ENCODE results near the gene ZNF511. TPM values are rescaled to one million over a fixed set of nuclear protein-coding genes. Genes with fewer than 3 reads are reported as not detected.

The ZNF511 gene
- total RNA-seq, 1 experiment from 2014 or later, result 89.4 TPM

DNA sequence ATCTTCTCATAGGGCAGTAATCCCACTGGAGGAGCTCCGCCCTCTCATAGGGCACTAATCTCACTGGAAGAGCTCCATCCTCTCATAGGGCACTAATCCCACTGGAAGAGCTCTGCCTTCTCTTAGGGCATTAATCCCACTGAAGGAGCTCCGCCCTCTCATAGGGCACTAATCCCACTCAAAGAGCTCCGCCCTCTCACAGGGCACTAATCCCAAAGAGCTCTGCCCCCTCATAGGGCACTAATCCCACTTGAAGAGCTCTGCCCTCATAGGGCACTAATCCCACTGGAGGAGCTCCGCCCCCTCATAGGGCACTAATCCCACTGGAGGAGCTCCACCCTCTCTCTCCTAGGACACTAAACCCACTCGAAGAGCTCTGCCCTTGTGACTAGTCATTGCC lies 52.5 kb downstream of the ZNF511 start:
- Histone ChIP-seq H3K9ac (ENCODE audit: extremely low read depth, insufficient read length, low read length) (no peak overlapping the region), H3K4ac (ENCODE audit: low read depth, low read length) (no peak overlapping the region), H3K4me2 (ENCODE audit: insufficient read depth, insufficient read length, low read length) (no peak overlapping the region), H3K4me1 (ENCODE audit: insufficient read depth, low read length) (no peaks in the 10 kb centered on the region), H3K23ac (ENCODE audit: insufficient read length, low read depth, low read length) (no peak overlapping the region), H3K14ac (ENCODE audit: insufficient read depth, low read length) (no peak overlapping the region), H2BK15ac (ENCODE audit: low read depth, low read length) (no peak overlapping the region), H3K79me1 (ENCODE audit: insufficient read depth, low read depth, low read length, poor library complexity, severe bottlenecking) (no peaks in the 10 kb centered on the region), H3K56ac (ENCODE audit: insufficient read length, low read depth, low read length) (no peak overlapping the region), H2BK120ac (ENCODE audit: low read depth, low read length, poor library complexity, severe bottlenecking) (no peak overlapping the region), H2BK12ac (ENCODE audit: insufficient read length, low read depth, low read length) (no peak overlapping the region), H2BK5ac (ENCODE audit: insufficient read length, low read length) (no peak overlapping the region), H2BK20ac (ENCODE audit: low read depth, low read length, poor library complexity, severe bottlenecking) (no peak overlapping the region), H3K9me3 (ENCODE audit: control insufficient read depth, low read depth, low read length) (no peaks in the 10 kb centered on the region), H3K23me2 (ENCODE audit: insufficient read length, low read depth, low read length, poor library complexity, severe bottlenecking) (no peaks in the 10 kb centered on the region), H3K27ac (ENCODE audit: insufficient read length, low read depth, low read length) (no peak overlapping the region), H3K79me2 (ENCODE audit: insufficient read depth, low read length) (no peaks in the 10 kb centered on the region), H4K8ac (replicated peaks; ENCODE audit: insufficient read length, low read depth, low read length) (no peak overlapping the region), H3K27me3 (ENCODE audit: insufficient read depth, low read length) (no peaks in the 10 kb centered on the region; the same call in 1 of the 2 replicates), H2AFZ (ENCODE audit: low read length) (no peak overlapping the region), H4K20me1 (ENCODE audit: control insufficient read depth, insufficient read depth, insufficient read length) (no peaks in the 10 kb centered on the region), H2AK5ac (ENCODE audit: insufficient read length, low read length) (no peak overlapping the region), H3T11ph (ENCODE audit: low read length) (no peak overlapping the region), H3K18ac (ENCODE audit: insufficient read length, low read depth, low read length) (no peak overlapping the region), H4K5ac (ENCODE audit: insufficient read length, low read depth, low read length) (no peak overlapping the region), H4K91ac (ENCODE audit: insufficient read length, low read depth, low read length) (no peak overlapping the region)
- no peak overlapping the region; a peak in 1 of 5 replicates for H3K4me3 Mint-ChIP-seq
- peaks cover 24% of the 10 kb centered on the region for H3K27me3 Mint-ChIP-seq (ENCODE audit: low read depth)
- H3K4me1 Mint-ChIP-seq, result peaks cover 0 to 2% of the 10 kb centered on the region in 2 experiments; a peak in 1 of 4 replicates
- no CpG with 5 or more reads among the region's 5 CpGs for WGBS (ENCODE audit: extremely low coverage, insufficient read length, low lambda C conversion rate)
- no peaks in the 10 kb centered on the region for H3K9me3 Mint-ChIP-seq
- TF ChIP-seq, protein P1, sequence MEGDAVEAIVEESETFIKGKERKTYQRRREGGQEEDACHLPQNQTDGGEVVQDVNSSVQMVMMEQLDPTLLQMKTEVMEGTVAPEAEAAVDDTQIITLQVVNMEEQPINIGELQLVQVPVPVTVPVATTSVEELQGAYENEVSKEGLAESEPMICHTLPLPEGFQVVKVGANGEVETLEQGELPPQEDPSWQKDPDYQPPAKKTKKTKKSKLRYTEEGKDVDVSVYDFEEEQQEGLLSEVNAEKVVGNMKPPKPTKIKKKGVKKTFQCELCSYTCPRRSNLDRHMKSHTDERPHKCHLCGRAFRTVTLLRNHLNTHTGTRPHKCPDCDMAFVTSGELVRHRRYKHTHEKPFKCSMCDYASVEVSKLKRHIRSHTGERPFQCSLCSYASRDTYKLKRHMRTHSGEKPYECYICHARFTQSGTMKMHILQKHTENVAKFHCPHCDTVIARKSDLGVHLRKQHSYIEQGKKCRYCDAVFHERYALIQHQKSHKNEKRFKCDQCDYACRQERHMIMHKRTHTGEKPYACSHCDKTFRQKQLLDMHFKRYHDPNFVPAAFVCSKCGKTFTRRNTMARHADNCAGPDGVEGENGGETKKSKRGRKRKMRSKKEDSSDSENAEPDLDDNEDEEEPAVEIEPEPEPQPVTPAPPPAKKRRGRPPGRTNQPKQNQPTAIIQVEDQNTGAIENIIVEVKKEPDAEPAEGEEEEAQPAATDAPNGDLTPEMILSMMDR (conservative IDR thresholded peaks at IDR 0.05), result no peak
- peaks cover 24 to 45% (median 44%) of the 10 kb centered on the region in 3 experiments; a peak in 6 of 7 replicates for H3K36me3 Mint-ChIP-seq (ENCODE audit: insufficient read depth in 1 of 3, low read depth in 3 of 3)
- no peak overlapping the region; a peak in 1 of 7 replicates for H3K27ac Mint-ChIP-seq
- DNase-seq, result no peak
